Measurements from ENCODE around the gene ACLY.
"Not testable (repeated sequence)": the region's sequence is repeated elsewhere in the genome, so short reads cannot be mapped to it uniquely, and the experiment has no call there.

Gene ACLY

GRCh38 chr17:41871789-41872188, 47.0 kb downstream of the ACLY start:
- no peak for DNase-seq (ENCODE audit: low spot score)

DNA sequence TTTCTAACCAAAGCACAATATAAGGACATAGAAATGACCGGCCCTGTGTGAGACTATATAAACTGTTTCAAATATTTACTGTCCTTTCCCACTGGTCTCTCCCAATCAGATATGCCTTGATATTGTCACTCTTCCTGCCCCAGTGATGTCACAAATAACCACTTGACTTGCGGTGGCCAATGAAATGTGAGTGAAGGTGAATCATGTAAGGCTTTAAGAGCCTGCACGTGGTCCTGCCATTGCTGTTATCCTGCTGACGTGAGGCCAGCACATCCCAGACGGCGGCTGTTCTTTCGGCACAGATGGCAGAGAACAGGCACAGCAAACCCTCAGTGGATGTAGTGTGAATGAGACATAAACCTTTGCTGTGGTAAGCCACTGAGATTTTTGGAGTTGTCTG, 48.1 kb downstream of the ACLY start:
- DNase-seq (ENCODE audit: low spot score) = no peak

- DNase-seq (ENCODE audit: low spot score) = no peak
Observed at GRCh38 chr17:41870097-41870496, 48.7 kb downstream of the ACLY start.

- no peak for DNase-seq (ENCODE audit: low spot score)
Observed at GRCh38 chr17:41869426-41869825, 49.3 kb downstream of the ACLY start.

DNA sequence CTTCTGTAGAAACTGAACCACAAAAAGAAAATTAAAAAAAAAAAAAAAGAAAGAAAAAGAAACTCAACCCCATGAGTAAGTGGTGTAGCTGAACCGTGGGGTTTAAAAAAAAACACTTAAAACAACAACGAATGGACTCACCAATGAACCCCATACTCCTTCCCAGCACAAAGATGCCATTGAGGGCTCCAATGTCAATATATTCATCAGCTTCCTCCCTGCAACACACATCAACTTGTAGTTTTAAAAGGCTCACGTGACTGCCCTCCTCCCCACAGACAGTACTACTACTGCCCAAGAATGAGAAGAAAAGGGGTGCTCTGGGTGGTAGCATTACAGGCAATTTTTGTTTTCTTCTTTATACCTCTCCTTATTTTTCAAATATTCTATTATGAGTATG, 50.2 kb downstream of the ACLY start:
- DNase-seq (ENCODE audit: low spot score) = no peak

DNA sequence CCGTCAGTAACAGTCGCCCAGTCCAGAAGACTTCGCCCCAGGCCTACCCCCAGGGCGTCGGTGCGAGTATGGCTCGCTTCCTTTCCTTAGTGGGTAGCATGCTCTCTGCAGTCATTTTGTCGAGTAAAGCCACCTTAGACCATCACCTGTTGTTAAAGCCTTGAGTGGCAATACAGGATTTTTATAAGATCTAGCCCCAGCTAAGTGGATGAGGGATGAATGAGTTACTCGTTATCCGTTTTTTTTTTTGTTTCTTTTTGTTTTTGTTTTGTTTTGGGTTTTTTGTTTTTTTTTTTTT, 53.2 kb downstream of the ACLY start:
- no peak for DNase-seq (ENCODE audit: low spot score)

- DNase-seq (ENCODE audit: low spot score) = peak; percentile 89
Observed at GRCh38 chr17:41864836-41865595, 53.7 kb downstream of the ACLY start, which contains the start of gene KLHL11. Gene KLHL11 (minus strand): TSS chr17:41865423. CDS start chr17:41865370, 53 bp downstream.

- DNase-seq (ENCODE audit: low spot score) = no peak
Observed at GRCh38 chr17:41864498-41864835, 54.3 kb downstream of the ACLY start.

DNA sequence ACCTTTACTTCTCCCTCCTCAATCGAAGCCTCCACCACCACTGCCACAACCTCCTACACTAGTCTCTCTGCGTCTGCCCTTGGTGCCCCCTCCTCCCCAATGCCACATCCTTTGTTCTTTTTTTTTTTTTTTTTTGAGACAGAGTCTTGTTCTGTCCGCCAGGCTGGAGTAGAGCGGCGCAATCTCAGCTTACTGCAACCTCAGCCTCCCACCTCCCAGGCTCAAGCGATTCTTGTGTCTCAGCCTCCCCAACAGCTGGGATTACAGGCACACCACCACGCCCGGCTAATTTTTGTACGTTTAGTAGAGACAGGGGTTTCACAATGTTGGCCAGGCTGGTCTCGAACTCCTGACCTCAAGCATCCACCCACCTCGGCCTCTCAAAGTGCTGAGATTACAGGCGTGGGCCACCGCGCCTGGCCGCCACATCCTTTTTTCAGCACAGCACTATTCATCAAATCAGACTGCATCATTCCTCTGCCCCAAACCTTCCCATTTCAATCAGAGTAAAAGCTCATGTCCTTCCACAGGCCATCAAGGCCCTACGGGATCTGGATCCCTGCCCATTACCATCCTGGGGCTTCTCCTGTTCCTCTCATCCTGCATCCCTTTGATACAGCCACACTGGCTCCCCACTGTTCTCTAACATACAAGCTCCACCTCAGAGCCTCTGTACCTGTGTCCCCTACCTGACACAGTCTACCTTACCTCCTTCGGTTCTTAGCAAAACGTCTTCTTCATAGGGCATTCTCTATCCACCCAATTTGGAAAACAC, 55.5 kb downstream of the ACLY start:
- DNase-seq (ENCODE audit: low spot score) = peak; percentile 24

GRCh38 chr17:41860254-41860931, 58.4 kb downstream of the ACLY start:
- no peak for DNase-seq (ENCODE audit: low spot score)

DNA sequence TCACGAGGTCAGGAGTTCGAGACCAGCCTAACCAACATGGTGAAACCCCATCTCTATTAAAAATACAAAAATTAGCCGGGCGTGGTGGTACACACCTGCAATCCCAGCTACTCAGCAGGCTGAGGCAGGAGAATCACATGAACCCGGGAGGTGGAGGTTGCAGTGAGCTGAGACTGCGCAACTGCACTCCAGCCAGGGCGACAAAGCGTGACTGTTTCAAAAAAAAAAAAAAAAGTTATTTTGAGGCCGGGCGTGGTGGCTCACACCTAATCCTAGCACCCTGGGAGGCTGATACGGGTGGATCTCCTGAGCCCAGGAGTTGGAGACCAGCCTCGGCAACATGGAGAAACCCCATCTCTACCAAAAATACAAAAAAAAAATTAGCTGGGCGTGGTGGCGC, 67.4 kb downstream of the ACLY start:
- not testable (repeated sequence) for DNase-seq (ENCODE audit: low spot score)

GRCh38 chr17:41849251-41849990, 69.3 kb downstream of the ACLY start:
- DNase-seq (ENCODE audit: low spot score) = no peak

GRCh38 chr17:41848788-41849187, 70.0 kb downstream of the ACLY start:
- DNase-seq (ENCODE audit: low spot score) = no peak

GRCh38 chr17:41844971-41845370, 73.8 kb downstream of the ACLY start:
- DNase-seq (ENCODE audit: low spot score) = no peak

DNA sequence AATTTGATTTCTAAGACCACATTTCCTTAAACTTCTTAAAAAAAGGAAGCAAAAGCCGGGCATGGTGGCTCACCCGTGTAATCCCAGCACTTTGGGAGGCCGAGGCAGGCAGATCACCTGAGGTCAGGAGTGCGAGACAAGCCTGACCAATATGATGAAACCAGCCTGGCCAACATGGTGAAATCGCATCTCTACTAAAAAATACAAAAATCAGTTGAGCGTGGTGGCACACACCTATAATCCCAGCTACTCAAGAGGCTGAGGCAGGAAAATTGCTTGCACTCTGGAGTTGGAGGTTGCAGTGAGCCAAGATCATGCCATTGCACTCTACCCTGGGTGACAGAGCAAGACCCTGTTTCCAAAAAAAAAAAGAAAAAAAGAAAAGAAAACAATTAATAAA, 78.0 kb downstream of the ACLY start:
- not testable (repeated sequence) for DNase-seq (ENCODE audit: low spot score)

DNA sequence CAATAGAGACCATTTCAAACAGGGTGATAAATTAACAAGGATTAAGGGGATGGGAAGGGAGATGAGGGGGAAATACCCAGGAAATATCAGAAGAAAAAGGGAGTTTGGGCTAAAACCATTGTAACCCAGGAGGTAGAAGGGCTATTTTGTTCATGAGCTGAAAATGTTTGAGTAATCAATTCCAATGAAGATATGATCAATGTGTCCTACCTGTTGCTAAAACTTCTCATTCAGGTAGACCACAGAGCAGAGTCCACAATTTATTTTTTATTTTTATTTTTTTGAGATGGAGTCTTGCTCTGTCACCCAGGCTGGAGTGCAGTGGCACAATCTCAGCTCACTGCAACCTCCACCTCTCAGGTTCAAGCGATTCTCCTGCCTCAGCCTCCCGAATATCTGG, 79.3 kb downstream of the ACLY start:
- DNase-seq (ENCODE audit: low spot score) = not testable (repeated sequence)

GRCh38 chr17:41837761-41838538, 80.8 kb downstream of the ACLY start, which contains the start of gene KLHL10:
Gene KLHL10 (plus strand): TSS chr17:41837825. CDS start chr17:41837933, 108 bp downstream.
- no peak for DNase-seq (ENCODE audit: low spot score)

DNA sequence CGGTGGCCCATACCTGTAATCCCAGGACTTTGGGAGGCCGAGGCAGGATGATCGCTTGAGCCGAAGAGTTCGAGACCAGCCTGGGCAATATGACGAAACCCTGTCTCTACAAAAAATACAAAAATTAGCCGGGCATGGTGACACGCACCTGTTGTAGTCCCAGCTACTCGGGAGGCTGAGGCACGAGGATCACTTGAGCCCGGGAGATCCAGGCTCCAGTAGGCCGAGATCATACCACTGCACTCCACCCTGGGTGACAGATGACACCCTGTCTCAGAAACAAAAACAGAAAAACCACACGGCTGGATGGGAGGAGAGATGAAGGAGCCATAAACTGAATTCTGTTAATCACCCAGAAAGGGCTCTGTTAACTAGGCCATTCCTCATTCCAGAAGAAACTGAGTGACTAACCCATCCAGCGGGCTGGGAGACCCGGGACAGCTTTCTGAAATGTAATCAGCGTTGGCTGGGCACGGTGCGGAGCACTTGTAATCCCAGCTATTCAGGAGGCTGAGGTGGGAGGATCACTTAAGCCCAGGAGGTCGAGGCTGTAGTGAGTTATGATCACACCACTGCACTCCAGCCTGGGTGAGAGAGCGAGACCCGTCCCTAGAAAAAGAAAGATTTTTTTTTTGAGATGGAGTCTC, 82.1 kb downstream of the ACLY start:
- no peak for DNase-seq (ENCODE audit: low spot score)

DNA sequence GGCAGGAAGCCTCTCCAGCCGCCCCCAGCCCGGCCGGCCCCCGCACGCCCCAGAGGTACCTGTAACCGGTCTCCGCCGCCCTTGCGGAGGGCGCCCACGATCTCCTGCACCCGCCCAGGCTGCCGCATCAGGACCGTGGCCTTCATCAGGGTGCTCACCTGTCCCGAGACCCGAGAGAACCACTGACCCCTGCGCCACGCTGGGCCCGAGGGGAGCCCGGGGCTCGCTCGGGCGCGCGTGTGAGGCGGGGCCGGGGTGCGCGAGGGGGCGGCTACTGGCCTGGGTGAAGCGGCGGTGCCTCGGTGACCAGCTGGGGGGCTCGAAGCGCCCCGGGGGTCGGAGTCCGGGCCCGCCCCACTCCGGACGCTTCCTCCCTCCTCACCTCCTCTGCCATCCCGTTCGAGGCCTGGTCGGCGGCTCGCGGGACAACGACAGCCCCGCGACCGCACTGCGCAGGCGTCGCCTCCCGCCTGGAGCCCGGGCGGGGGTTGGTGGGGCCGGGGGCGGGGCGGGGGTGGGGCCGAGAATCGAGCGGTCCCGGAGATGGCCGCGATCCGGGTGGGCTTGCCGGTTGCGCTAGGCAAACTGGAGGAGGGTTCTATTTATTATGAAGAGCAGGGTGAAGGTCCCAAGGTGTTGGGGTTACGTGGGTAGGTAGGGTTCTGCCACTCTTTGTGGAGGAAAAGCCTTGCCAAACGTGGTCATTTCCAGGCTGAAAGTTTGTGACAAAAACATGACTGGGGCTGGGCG, 82.8 kb downstream of the ACLY start, which contains the start of gene NT5C3B:
Gene NT5C3B, minus strand, starts transcription at position 433 of the 750 bp plus-strand sequence. Its CDS starts 39 bp downstream, at position 394.
- peak; percentile 43 for DNase-seq (ENCODE audit: low spot score)

DNA sequence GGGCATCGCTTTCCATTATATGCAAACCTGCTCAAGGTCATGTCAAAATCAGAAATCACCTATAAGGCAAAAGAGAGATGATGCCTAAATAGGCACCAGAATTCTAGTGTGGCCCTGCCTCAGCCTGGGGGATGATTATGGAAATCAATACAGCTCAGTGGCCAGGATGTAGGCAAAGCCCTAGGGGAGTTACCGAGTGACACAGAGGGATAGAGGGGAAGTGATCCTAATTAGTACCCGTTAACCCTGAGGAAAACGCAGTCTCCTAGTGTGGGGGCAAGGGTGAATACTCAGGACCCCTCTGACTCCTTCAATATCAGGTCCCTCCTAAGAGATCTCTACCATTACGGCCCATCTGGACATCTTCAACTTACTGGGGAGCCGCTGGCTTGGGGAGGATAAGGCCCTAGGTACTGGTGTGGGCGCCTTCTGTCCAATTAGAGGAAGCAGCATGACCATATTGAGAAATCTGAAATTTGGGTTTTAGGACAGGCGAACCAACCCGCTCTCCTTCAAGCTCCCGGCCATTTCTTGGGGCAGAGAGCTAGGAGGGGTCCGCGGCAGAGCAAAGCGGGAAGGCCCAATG, 83.4 kb downstream of the ACLY start:
- DNase-seq (ENCODE audit: low spot score) = peak; percentile 39

Data from cerebellar cortex (tissue), 1 donor.